Measurements from ENCODE around the gene NISCH.

DNA sequence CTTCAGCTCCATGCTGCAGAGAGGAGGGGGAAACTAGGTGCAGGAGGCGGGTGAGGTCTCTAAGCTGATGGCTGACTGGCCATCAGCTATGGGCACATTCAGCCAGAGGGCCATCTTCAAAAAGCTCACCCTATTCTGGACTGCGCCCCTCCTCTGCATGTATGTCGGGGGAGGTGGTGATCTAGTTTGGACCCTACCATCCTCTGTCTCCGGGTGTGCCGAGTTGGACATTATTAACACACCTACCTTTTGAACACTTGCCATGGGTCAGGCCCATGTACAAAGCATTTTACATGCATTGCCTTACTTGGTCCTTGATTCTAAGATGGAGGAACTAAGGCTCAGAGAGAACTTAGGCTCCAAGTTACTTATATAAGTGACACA lies 1.4 kb downstream of the NISCH start:
- TF ChIP-seq, protein P1, sequence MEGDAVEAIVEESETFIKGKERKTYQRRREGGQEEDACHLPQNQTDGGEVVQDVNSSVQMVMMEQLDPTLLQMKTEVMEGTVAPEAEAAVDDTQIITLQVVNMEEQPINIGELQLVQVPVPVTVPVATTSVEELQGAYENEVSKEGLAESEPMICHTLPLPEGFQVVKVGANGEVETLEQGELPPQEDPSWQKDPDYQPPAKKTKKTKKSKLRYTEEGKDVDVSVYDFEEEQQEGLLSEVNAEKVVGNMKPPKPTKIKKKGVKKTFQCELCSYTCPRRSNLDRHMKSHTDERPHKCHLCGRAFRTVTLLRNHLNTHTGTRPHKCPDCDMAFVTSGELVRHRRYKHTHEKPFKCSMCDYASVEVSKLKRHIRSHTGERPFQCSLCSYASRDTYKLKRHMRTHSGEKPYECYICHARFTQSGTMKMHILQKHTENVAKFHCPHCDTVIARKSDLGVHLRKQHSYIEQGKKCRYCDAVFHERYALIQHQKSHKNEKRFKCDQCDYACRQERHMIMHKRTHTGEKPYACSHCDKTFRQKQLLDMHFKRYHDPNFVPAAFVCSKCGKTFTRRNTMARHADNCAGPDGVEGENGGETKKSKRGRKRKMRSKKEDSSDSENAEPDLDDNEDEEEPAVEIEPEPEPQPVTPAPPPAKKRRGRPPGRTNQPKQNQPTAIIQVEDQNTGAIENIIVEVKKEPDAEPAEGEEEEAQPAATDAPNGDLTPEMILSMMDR (conservative IDR thresholded peaks at IDR 0.05; ENCODE audit: low read length), result no peak
- TF ChIP-seq EZH2phosphoT487 (IDR thresholded peaks at IDR 0.05; ENCODE audit: borderline replicate concordance), result no peak
